ENCODE results near the gene LHFPL4. TPM values are rescaled to one million over a fixed set of nuclear protein-coding genes. Genes with fewer than 3 reads are reported as not detected.

The LHFPL4 gene
- total RNA-seq, 2 experiments from 2014 or later = not detected

DNA sequence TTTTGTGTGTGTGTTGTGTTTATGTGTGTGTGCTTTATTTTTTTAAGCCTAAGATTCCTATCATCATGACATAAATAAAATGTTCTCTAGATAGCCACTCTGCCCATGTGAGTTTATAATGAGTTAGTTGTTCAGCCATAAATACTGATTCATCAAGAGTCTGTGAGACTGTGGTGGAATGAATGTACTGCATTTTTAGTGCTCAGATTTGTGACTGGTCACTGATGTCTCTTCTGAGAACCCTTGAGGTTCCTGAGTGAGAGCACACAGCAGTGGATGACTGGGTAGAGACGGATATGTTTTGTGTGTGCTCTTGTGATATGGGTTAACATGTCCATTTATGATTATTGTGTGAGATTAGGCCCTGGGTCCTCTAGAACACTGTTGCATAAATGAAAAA, 105.0 kb downstream of the LHFPL4 start:
- Histone ChIP-seq H2AFZ (ENCODE audit: low read length) (no peak overlapping the region), H4K20me1 (ENCODE audit: insufficient read depth, low read length) (peaks cover 13% of the 10 kb centered on the region), H3K79me2 (ENCODE audit: insufficient read depth, low read depth, low read length) (no peaks in the 10 kb centered on the region; the same call in 1 of the 2 replicates), H3K4me1 (ENCODE audit: insufficient read depth, low read length, poor library complexity, severe bottlenecking) (no peaks in the 10 kb centered on the region), H3K36me3 (ENCODE audit: insufficient read depth, low read length) (peaks cover 96% of the 10 kb centered on the region), H3K4me3 (ENCODE audit: low read depth, low read length, poor library complexity, severe bottlenecking) (no peak overlapping the region), H3K9me2 (ENCODE audit: insufficient read depth, low read length) (no peaks in the 10 kb centered on the region), H3K4me2 (ENCODE audit: low read length) (no peak overlapping the region), H3K9me3 (ENCODE audit: low read length) (no peaks in the 10 kb centered on the region), H3K27ac (ENCODE audit: low read depth, low read length, poor library complexity, severe bottlenecking) (no peak overlapping the region)
- BruUV-seq (replicated peaks) = no TSS peak
- TF ChIP-seq, protein P1, sequence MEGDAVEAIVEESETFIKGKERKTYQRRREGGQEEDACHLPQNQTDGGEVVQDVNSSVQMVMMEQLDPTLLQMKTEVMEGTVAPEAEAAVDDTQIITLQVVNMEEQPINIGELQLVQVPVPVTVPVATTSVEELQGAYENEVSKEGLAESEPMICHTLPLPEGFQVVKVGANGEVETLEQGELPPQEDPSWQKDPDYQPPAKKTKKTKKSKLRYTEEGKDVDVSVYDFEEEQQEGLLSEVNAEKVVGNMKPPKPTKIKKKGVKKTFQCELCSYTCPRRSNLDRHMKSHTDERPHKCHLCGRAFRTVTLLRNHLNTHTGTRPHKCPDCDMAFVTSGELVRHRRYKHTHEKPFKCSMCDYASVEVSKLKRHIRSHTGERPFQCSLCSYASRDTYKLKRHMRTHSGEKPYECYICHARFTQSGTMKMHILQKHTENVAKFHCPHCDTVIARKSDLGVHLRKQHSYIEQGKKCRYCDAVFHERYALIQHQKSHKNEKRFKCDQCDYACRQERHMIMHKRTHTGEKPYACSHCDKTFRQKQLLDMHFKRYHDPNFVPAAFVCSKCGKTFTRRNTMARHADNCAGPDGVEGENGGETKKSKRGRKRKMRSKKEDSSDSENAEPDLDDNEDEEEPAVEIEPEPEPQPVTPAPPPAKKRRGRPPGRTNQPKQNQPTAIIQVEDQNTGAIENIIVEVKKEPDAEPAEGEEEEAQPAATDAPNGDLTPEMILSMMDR (conservative IDR thresholded peaks at IDR 0.05; ENCODE audit: low read length) = no peak
- no peak for TF ChIP-seq EZH2phosphoT487 (IDR thresholded peaks at IDR 0.05; ENCODE audit: borderline replicate concordance, low read depth, low read length)
- intact Hi-C loops (cut with micrococcal nuclease; ENCODE audit: unreplicated experiment) = no loop called here
- ChIA-PET POLR2A (no interaction called here), CTCF (ENCODE audit: unreplicated experiment) (no interaction called here)
- DNase-seq (ENCODE audit: low spot score) = no peak

Other genes starting within 250 kb of the LHFPL4 start
- gene THUMPD3, start 190.8 kb downstream of the LHFPL4 start, total RNA-seq (2014; rRNA removed; shearing (Covaris generic)) = 12.4 and 20.7 TPM in 2 replicates
- 57.0 and 58.8 TPM in 2 replicates for gene THUMPD3, start 190.8 kb downstream of the LHFPL4 start, total RNA-seq (2022)
- 91.1 and 120 TPM in 2 replicates for gene SETD5, start 156.2 kb downstream of the LHFPL4 start, total RNA-seq (2014; rRNA removed; shearing (Covaris generic))
- 214 and 223 TPM in 2 replicates for gene SETD5, start 156.2 kb downstream of the LHFPL4 start, total RNA-seq (2022)
- gene MTMR14, start 95.7 kb upstream of the LHFPL4 start, total RNA-seq (2014; rRNA removed; shearing (Covaris generic)) = 27.7 and 29.9 TPM in 2 replicates
- 51.5 and 51.8 TPM in 2 replicates for gene MTMR14, start 95.7 kb upstream of the LHFPL4 start, total RNA-seq (2022)
- 0.08 TPM in 1 of 2 replicates, not detected in the other for gene CPNE9, start 150.0 kb upstream of the LHFPL4 start, total RNA-seq (2014; rRNA removed; shearing (Covaris generic))
- gene CPNE9, start 150.0 kb upstream of the LHFPL4 start, total RNA-seq (2022) = 0.22 TPM in 1 of 2 replicates, not detected in the other
- 29.2 and 31.9 TPM in 2 replicates for gene BRPF1, start 177.9 kb upstream of the LHFPL4 start, total RNA-seq (2014; rRNA removed; shearing (Covaris generic))
- 31.5 and 35.5 TPM in 2 replicates for gene BRPF1, start 177.9 kb upstream of the LHFPL4 start, total RNA-seq (2022)
- 98.9 and 121 TPM in 2 replicates for gene OGG1, start 196.1 kb upstream of the LHFPL4 start, total RNA-seq (2014; rRNA removed; shearing (Covaris generic))
- gene OGG1, start 196.1 kb upstream of the LHFPL4 start, total RNA-seq (2022) = 119 and 120 TPM in 2 replicates
- gene CAMK1, start 216.1 kb upstream of the LHFPL4 start, total RNA-seq (2014; rRNA removed; shearing (Covaris generic)) = not detected in 2 replicates
- not detected in 2 replicates for gene CAMK1, start 216.1 kb upstream of the LHFPL4 start, total RNA-seq (2022)
- 51.6 and 62.0 TPM in 2 replicates for gene TADA3, start 238.7 kb upstream of the LHFPL4 start, total RNA-seq (2014; rRNA removed; shearing (Covaris generic))
- gene TADA3, start 238.7 kb upstream of the LHFPL4 start, total RNA-seq (2022) = 56.4 and 58.5 TPM in 2 replicates
- 89.8 and 99.5 TPM in 2 replicates for gene ARPC4, start 239.3 kb upstream of the LHFPL4 start, total RNA-seq (2014; rRNA removed; shearing (Covaris generic))
- 93.5 and 118 TPM in 2 replicates for gene ARPC4, start 239.3 kb upstream of the LHFPL4 start, total RNA-seq (2022)

Measured in OCI-LY7 (cell line).